Activated CD4-positive, alpha-beta T cell treated with anti-CD3 and anti-CD28 coated beads, Interleukin-2, amount 10 ng/mL, durations not matched to agents 24 days and 14 days (primary cell): Measurements from ENCODE around the gene MYCL. TPM values are rescaled to one million over a fixed set of nuclear protein-coding genes. Genes with fewer than 3 reads are reported as not detected.
"Not testable (repeated sequence)": the region's sequence is repeated elsewhere in the genome, so short reads cannot be mapped to it uniquely, and the experiment has no call there.

Experiments
- DNase-seq: peaks from one replicate; pipeline ENCODE4 v3.0.0; 2022
- H3K27ac Mint-ChIP-seq: one replicate; pipeline ENCODE4 v1.8.0; 2022; ENCODE audit warnings: mild to moderate bottlenecking, mixed read lengths
- H3K27me3 Mint-ChIP-seq: one replicate; pipeline ENCODE4 v1.8.0; 2022; ENCODE audit warnings: mixed read lengths
- H3K36me3 Mint-ChIP-seq: one replicate; pipeline ENCODE4 v1.8.0; 2022; ENCODE audit warnings: low read depth, mild to moderate bottlenecking, mixed read lengths
- H3K4me1 Mint-ChIP-seq: one replicate; pipeline ENCODE4 v1.8.0; 2021; ENCODE audit warnings: mixed read lengths
- H3K4me3 Mint-ChIP-seq: one replicate; pipeline ENCODE4 v1.8.0; 2022; ENCODE audit warnings: mild to moderate bottlenecking, moderate library complexity, mixed read lengths
- H3K9me3 Mint-ChIP-seq: one replicate; pipeline ENCODE4 v1.8.0; 2021; ENCODE audit warnings: mixed read lengths
- intact Hi-C: fragments of 100-400 bp; cut with micrococcal nuclease; formaldehyde crosslinking; loops from one replicate; pipeline ENCODE4 v1.15.1; 2023
- total RNA-seq: library from RNA; stranded (reverse); gene quantifications from 2 replicates; pipeline ENCODE4 v1.2.3, GENCODE V29; 2022

MYCL gene
- total RNA-seq, 1 donor from 2014 or later = 0.42 TPM

DNA sequence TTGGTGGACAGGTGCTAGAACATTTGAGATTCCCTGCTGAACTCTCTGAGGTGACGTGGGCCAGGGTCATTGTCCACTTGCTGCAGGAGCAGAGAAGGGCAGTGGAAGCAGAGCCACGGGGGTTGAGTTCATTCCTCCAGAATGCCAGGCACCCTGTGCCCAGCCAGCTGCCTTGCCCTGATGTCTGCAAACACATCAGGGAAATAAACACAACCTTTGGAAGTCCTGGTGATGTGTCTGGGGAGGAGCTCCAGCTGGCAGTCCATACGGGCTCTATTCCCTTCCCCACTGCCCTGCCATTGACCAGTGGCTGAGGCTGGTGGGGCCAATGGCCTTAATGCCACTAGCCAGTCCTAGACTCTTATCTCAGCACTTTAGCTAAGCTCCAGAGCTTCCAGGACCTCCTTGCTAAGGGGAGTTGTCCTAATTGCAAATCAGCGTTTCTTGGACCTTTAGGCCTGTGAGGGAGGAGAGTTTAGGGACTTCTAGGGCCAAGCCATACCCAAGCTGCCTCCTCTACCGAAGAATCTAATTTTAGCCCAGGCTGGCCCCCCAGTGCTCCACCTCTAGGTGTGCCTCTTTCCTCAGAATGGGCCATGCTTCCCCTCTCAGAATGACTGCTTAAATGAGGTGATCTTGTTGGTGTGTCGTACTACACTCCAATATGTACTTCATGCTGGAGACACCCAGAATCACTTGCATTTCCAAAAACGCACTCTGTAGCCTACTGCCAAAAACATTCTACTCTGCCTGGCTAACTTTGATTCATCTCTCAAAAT is 27.3 kb upstream of the MYCL start:
- no peaks in the 10 kb centered on the region for H3K36me3 Mint-ChIP-seq
- no peak overlapping the region for H3K4me3 Mint-ChIP-seq
- H3K27ac Mint-ChIP-seq = no peak overlapping the region
- DNase-seq = no peak
- no peaks in the 10 kb centered on the region for H3K9me3 Mint-ChIP-seq
- H3K4me1 Mint-ChIP-seq = peaks cover 3% of the 10 kb centered on the region
- H3K27me3 Mint-ChIP-seq = no peaks in the 10 kb centered on the region
- intact Hi-C loops = no loop called here

DNA sequence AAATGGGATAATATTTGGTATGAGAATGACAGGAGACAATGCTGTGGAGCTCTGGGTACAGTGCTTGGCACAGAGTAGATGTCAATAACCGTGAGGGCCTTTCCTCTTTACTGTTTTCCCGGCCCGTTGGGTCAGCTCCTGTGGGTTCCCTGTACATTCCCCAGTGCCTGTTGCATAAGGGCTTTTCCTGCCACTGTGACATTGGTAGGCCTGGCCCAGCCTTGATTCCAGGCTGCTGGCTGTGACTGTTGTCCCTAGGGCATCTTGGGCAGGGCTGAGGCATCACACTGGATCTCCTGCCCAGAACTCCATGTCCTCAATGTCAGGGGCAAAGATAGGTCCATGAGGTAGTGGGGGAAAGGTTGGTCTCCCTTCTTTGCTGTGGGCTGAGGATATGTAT is 25.8 kb upstream of the MYCL start:
- no peak overlapping the region for H3K4me3 Mint-ChIP-seq
- intact Hi-C loops = no loop called here
- no peaks in the 10 kb centered on the region for H3K27me3 Mint-ChIP-seq
- H3K27ac Mint-ChIP-seq = no peak overlapping the region
- H3K9me3 Mint-ChIP-seq = no peaks in the 10 kb centered on the region
- peaks cover 3% of the 10 kb centered on the region for H3K4me1 Mint-ChIP-seq
- no peaks in the 10 kb centered on the region for H3K36me3 Mint-ChIP-seq
- DNase-seq = no peak

DNA sequence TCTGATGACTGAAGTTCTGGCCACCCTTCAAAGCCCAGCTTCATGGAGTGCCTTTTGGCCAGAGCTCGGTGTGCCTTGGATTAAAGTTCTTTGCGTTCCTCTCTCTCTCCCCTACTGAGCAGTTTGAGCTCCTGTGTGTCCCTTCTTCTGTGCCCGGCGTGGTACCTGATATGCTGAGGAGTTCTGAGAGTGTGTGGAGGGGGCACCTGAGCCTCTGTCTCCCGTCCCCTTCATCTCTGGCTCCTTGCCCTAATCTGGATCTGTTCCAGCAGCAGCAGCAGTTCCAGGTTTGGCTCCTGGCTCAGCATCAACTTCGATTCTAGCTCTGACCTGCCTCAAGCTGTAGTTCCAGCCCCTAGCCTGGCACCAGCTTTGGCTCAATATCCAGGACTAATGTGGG is 25.1 kb upstream of the MYCL start:
- Mint-ChIP-seq H3K27ac (no peak overlapping the region), H3K4me1 (peaks cover 3% of the 10 kb centered on the region), H3K4me3 (no peak overlapping the region), H3K27me3 (no peaks in the 10 kb centered on the region), H3K9me3 (no peaks in the 10 kb centered on the region), H3K36me3 (no peaks in the 10 kb centered on the region)
- DNase-seq = no peak
- intact Hi-C loops = no loop called here

DNA sequence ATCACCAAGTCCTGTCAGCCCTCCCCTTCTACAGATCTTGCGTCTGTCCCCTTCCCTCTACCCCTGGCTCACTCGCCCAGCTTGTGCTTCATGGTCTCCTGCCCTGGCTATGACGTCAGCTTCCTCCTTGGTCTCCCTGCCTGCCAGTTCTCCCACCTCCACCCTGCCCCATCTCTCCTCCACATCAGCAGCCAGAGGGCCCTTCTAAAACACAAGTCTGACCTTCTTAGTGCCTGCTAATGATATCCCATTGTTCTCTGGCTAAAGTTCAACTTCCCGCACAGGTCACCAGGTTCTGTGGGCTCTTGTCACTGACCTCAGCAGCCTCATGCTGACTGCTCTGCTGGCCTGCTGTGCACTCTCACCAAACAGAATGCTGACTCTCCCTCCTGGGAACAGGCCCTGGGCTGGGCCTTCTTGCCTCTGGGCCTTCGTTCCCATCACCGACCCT is 24.7 kb upstream of the MYCL start:
- no peak overlapping the region for H3K4me3 Mint-ChIP-seq
- H3K9me3 Mint-ChIP-seq = no peaks in the 10 kb centered on the region
- intact Hi-C loops = no loop called here
- no peak for DNase-seq
- H3K27ac Mint-ChIP-seq = no peak overlapping the region
- no peaks in the 10 kb centered on the region for H3K27me3 Mint-ChIP-seq
- no peaks in the 10 kb centered on the region for H3K36me3 Mint-ChIP-seq
- H3K4me1 Mint-ChIP-seq = peaks cover 3% of the 10 kb centered on the region

DNA sequence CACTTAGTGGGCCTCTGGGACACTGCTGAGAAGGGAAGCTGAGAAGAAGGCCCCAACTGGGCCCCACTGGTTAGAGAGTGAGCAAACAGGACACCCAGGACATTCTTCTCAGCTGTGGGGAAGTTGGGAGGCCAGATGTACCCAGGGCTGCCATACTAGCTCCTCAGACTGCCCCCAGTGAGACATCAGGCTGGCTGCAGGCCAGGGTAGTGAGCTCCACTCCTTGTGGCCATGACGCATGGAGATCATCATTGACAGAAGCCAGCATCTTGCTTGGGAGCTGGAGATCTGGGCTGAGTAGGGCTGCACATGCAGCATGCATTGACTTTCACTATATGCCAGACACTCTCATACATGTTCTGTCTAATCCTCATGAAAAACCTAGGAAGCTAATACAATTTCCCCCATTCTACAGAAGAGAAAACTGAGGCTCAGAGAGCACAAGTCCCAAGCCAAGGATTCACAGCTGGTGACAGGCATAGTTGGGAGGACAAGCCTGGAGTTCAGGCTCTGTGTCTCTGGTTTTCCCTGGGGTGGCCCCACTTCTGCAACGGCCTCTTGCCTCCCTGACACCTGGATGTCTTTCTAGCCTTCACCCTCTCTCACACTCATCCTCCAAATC is 24.1 kb upstream of the MYCL start:
- no peaks in the 10 kb centered on the region for H3K9me3 Mint-ChIP-seq
- DNase-seq = no peak
- H3K4me1 Mint-ChIP-seq = peaks cover 3% of the 10 kb centered on the region
- no peaks in the 10 kb centered on the region for H3K36me3 Mint-ChIP-seq
- no peak overlapping the region for H3K27ac Mint-ChIP-seq
- H3K4me3 Mint-ChIP-seq = no peak overlapping the region
- H3K27me3 Mint-ChIP-seq = no peaks in the 10 kb centered on the region
- intact Hi-C loops = no loop called here

DNA sequence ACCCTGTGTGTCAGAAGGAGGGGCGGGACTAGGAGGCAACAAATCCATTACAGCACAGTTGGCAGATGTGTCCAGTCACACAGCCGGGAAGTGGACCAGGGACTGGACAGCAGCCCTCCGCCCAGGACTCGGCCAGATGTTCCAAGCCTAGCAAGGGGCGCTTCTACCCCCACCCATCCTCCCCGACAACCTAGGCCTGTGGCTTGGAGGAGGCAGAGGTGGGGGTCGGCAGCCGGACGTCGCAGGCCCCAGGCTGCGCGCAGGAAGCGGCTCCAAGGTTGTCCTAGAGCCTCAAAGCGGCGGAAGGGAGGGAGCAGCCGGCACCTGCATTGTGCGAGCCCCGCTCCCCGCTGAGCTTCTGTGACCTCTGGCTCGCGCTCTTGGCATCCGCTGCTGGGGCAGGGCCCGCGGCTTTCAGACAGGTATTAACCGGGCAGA is 20.6 kb upstream of the MYCL start:
- Mint-ChIP-seq H3K9me3 (no peaks in the 10 kb centered on the region), H3K4me1 (peaks cover 4% of the 10 kb centered on the region), H3K27ac (no peak overlapping the region), H3K27me3 (peaks cover 3% of the 10 kb centered on the region), H3K36me3 (no peaks in the 10 kb centered on the region), H3K4me3 (no peak overlapping the region)
- no peak for DNase-seq
- intact Hi-C loops = no loop called here

DNA sequence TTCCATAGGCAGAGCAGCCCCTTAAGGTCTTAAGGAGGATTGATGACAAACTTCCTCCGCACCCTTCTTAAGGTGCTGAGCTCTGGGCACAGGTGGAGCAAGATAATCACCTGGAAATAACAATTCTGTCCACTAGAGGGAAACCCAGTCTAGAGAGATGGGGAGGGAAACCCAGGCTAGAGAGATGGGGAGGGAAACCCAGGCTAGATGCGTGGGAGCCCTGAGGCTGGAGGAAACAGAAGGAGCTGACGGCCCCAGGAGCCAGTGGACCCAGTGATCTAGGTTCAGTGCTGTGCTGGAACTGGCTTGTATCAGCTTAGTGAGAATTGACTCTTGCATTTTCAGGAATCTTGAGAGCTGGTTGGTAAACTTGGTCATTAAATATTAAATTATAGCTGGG is 17.8 kb upstream of the MYCL start:
- no peaks in the 10 kb centered on the region for H3K36me3 Mint-ChIP-seq
- intact Hi-C loops = loop anchor here (1.0 to 5.0 kb wide), 4 partner anchors 36 to 113 kb away; partner anchors contain the start of gene MFSD2A
- H3K27ac Mint-ChIP-seq = no peak overlapping the region
- no peak overlapping the region for H3K4me3 Mint-ChIP-seq
- peaks cover 2% of the 10 kb centered on the region for H3K4me1 Mint-ChIP-seq
- H3K27me3 Mint-ChIP-seq = peaks cover 3% of the 10 kb centered on the region
- no peaks in the 10 kb centered on the region for H3K9me3 Mint-ChIP-seq
- peak; percentile 83 for DNase-seq

DNA sequence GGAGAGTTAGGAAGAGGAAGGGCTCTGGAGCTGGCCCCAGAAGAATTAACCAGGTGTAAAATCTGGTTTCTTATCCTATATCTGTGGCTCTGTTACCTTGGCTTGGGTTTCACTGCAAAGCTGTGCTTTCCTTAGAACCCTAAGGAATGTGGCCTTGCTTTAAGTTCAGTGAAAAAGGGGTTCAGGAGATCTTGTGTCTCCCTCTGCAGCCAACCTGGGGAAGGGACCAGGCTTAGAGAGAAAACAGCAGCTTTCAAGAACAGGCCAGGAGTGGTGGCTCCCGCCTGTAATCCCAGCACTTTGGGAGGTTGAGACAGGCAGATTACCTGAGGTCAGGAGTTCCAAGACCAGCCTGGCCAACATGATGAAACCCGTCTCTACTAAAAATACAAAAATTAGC is 16.1 kb upstream of the MYCL start:
- H3K27me3 Mint-ChIP-seq = peaks cover 3% of the 10 kb centered on the region
- no peaks in the 10 kb centered on the region for H3K36me3 Mint-ChIP-seq
- H3K4me1 Mint-ChIP-seq = peaks cover 2% of the 10 kb centered on the region
- intact Hi-C loops = loop anchor here (5.0 kb wide), 2 partner anchors 101 to 114 kb away; no protein-coding TSS in a partner anchor
- no peak overlapping the region for H3K4me3 Mint-ChIP-seq
- no peak for DNase-seq
- H3K9me3 Mint-ChIP-seq = no peaks in the 10 kb centered on the region
- no peak overlapping the region for H3K27ac Mint-ChIP-seq

DNA sequence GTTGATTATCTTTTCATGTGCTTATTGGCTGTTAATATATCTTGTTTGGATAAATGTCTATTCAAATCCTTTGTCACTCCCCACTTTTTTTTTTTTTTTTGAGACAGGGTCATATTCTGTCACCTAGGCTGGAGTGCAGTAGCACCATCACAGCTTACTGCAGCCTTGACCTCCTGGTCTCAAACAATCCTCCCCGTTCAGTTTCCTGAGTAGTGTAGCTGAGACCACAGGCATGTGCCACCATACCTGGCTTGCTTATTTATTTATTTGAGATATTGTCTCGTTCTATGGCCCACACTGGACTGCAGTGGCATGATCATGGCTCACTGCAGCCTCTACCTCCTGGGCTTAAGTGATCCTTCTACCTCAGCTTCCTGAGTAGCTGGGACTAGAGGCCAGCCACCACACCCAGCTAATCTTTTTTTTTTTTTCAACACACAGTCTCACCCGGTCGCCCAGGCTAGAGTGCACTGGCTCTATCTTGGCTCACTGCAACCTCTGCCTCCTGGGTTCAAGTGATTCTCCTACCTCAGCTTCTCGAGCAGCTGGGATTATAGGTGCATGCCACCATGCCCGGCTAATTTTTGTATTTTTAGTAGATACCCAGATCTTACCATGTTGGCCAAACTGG is 13.9 kb upstream of the MYCL start:
- Mint-ChIP-seq H3K4me1 (peaks cover 2% of the 10 kb centered on the region), H3K9me3 (no peaks in the 10 kb centered on the region), H3K36me3 (no peaks in the 10 kb centered on the region), H3K4me3 (no peak overlapping the region), H3K27ac (no peak overlapping the region), H3K27me3 (peaks cover 3% of the 10 kb centered on the region)
- intact Hi-C loops = loop anchor here (5.0 kb wide), 2 partner anchors 98 to 117 kb away; no protein-coding TSS in a partner anchor
- DNase-seq = no peak

DNA sequence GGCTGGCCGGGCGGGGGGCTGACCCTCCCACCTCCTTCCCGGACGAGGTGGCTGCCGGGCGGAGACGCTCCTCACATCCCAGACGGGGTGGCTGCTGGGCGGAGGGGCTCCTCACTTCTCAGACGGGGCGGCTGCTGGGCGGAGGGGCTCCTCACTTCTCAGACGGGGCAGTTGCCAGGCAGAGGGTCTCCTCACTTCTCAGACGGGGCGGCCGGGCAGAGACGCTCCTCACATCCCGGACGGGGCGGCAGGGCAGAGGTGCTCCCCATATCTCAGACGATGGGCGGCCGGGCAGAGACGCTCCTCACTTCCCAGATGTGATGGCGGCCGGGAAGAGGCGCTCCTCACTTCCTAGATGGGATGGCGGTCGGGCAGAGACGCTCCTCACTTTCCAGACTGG is 11.4 kb upstream of the MYCL start:
- H3K9me3 Mint-ChIP-seq, intact Hi-C loops, DNase-seq, H3K4me3 Mint-ChIP-seq, H3K36me3 Mint-ChIP-seq, H3K4me1 Mint-ChIP-seq, H3K27me3 Mint-ChIP-seq, H3K27ac Mint-ChIP-seq: not testable (repeated sequence)

DNA sequence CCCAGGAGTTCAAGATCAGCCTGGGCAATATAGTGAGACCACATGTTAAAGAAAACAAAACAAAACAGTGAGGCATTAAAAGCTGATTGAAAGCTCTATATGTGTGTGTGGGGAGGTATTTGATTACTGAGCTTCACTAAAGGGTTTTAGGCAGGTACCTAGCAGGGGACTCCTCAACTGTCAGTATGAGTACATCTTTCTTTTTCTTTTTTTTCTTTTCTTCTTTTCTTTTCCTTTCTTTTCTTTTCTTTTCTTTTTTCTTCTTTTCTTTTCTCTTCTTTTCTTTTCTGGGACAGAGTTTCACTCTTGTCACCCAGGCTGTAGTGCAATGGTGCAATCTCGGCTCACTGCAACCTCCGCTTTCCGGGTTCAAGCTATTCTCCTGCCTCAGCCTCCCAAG is 8.5 kb upstream of the MYCL start:
- H3K27me3 Mint-ChIP-seq = peaks cover 13% of the 10 kb centered on the region
- no peak overlapping the region for H3K27ac Mint-ChIP-seq
- H3K4me1 Mint-ChIP-seq = no peaks in the 10 kb centered on the region
- H3K4me3 Mint-ChIP-seq = no peak overlapping the region
- no peak for DNase-seq
- H3K36me3 Mint-ChIP-seq = peaks cover 4% of the 10 kb centered on the region
- H3K9me3 Mint-ChIP-seq = peaks cover 8% of the 10 kb centered on the region
- intact Hi-C loops = no loop called here

DNA sequence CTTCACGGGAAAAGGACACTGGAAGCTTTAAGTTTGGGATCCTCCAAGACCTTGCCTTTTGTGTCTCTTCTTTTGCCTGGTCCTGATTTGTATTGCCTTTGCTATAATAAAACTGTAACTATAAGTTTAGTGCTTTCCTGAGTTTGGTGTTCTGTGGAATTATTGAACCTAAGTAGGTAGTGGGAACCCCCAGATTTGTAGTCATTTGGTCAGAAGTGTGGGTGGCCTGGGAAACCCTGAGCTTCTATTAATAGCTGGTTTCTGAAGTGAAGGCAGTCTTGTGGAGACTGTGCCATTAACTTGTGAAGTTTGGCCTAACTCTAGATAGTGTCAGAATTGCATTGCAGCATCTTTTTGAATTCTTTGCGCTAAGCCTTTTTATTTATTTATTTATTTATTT is 6.8 kb upstream of the MYCL start:
- intact Hi-C loops = no loop called here
- peaks cover 25% of the 10 kb centered on the region for H3K27me3 Mint-ChIP-seq

DNA sequence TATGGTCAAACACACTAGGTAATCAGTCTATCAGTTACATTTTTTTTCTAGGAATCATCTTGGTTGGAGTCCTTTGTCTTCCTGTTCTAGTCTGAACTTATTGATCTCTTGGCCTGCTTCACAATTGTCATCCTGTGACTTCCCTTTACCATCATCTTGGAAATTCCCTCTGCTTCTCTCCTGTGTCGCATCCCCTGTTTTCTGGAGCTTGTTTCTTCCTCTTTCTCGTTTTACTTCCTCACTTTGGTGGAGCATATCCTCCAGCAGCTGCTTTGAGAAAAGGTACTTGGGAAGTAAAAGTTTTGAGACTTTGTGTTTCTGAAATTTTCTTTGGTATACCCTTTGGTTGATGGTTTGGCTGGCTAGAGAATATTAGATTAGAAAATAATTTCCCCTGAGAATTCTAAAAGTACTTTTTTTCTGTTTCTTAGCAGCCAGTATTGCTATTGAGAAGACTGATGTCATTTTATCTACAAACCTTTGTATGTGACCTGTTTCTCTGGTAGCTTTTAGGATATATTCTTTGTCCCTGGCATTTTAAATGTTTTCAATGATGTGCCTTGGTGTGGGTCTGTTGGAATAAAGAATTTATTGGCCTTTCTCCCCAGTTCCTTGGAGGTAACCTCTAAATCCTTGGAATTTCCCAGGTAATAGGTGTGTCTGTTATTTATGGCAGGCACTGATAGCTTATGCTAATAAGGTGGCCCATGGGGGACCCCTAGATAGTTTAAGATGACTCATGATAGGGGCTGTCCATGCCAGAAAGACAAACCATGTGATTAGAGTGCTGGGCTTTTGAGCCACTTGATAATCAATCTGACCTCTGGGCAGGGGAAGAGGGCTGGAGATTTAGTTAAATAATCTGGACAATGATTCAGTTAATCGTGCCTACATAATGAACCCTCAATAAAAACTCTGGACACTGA is 6.1 kb upstream of the MYCL start:
- H3K9me3 Mint-ChIP-seq = peaks cover 8% of the 10 kb centered on the region
- H3K4me1 Mint-ChIP-seq = no peaks in the 10 kb centered on the region
- H3K27me3 Mint-ChIP-seq = peaks cover 32% of the 10 kb centered on the region
- intact Hi-C loops = no loop called here
- no peak overlapping the region for H3K27ac Mint-ChIP-seq
- DNase-seq = no peak
- no peak overlapping the region for H3K4me3 Mint-ChIP-seq
- peaks cover 4% of the 10 kb centered on the region for H3K36me3 Mint-ChIP-seq

More for the DNA sequence above, 6.8 kb upstream of the MYCL start:
- Mint-ChIP-seq H3K4me3 (no peak overlapping the region), H3K4me1 (no peaks in the 10 kb centered on the region), H3K36me3 (peaks cover 4% of the 10 kb centered on the region), H3K9me3 (peaks cover 8% of the 10 kb centered on the region), H3K27ac (no peak overlapping the region)
- no peak for DNase-seq
